GM13977 (cell line): Measurements from ENCODE around the gene SLC37A3.

Experiments
- DNase-seq: peaks from one replicate; pipeline ENCODE4 v3.0.0; 2012; ENCODE audit warnings: low spot score
- in situ Hi-C: fragments of 300-500 bp; cut with MboI; formaldehyde crosslinking; loops from one replicate; pipeline ENCODE4 v1.12.0; 2022; ENCODE audit warnings: low sequenced_read_pairs, low pct_unique_long_range_greater_than_20kb, mixed read lengths, inconsistent platforms; ENCODE audit not compliant: unreplicated experiment
- TF ChIP-seq, protein P1 (sequence below): IDR thresholded peaks from 2 replicates; pipeline ENCODE4 v1.5.1; 2012; ENCODE audit warnings: mild to moderate bottlenecking, control low read depth; ENCODE audit not compliant: insufficient read depth; ENCODE audit errors: extremely low read depth, missing control alignments

The SLC37A3 gene

DNA sequence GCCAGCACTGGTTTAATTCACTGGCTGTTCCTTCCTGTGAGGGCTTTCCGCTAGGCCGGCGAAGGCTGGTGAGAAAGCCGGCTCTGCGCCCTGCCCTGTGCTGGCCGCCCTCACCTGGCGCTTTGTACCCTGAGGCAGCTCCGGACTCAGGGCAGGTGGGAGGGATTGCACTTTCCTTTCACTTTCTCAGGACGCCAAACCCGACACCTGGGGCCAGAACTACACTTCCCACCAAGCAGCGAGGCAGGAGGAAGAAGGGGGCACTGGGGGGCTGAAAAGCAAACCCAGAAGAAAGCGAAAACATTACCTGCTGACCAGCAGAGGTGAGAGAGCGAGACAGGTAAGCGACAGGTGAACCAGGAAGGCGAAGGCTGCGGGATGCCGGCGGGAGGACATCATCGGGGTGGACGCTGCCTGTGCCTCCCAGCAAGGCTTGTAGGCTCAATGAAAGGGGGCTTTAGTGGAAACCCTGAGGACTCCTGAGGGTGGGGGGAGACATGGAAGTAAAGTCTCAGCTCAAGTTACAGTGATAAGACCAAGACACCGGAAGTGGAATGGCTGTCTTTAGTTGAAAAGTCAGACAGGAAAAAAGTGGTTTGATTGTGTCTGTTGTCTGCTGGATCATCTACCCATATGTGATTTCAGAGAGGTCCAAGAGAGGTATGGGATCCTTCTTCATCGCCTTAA lies 5.7 kb upstream of the SLC37A3 start, which contains the start of gene RAB19:
Gene RAB19, plus strand, starts transcription at position 181 of the 687 bp plus-strand sequence. CDS start 3,589 bp downstream, outside the sequence.
- DNase-seq, result peak; percentile 44
- TF ChIP-seq, protein P1, sequence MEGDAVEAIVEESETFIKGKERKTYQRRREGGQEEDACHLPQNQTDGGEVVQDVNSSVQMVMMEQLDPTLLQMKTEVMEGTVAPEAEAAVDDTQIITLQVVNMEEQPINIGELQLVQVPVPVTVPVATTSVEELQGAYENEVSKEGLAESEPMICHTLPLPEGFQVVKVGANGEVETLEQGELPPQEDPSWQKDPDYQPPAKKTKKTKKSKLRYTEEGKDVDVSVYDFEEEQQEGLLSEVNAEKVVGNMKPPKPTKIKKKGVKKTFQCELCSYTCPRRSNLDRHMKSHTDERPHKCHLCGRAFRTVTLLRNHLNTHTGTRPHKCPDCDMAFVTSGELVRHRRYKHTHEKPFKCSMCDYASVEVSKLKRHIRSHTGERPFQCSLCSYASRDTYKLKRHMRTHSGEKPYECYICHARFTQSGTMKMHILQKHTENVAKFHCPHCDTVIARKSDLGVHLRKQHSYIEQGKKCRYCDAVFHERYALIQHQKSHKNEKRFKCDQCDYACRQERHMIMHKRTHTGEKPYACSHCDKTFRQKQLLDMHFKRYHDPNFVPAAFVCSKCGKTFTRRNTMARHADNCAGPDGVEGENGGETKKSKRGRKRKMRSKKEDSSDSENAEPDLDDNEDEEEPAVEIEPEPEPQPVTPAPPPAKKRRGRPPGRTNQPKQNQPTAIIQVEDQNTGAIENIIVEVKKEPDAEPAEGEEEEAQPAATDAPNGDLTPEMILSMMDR, result no peak
- in situ Hi-C loops, result no loop called here

- TF ChIP-seq, protein P1, result no peak
- in situ Hi-C loops, result no loop called here
- DNase-seq, result no peak
Observed at GRCh38 chr7:140402178-140402835, 4.0 kb upstream of the SLC37A3 start.

DNA sequence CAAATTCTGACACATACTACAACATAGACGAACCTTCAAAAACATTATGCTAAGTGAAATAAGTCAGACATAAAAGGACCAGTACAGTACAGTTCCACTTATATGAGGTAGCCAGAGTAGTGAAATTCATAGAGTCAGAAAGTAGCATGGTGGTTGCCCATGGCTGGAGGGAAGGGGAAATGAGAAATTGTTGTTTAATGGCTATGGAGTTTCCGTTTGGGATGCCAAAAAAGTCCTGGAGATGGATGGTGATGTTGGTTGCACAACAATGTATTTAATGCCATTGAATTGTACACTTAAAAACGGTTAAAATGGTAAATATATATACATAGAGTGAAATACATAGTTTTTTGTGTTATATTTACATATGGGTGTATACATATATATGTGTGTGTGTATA lies 2.1 kb upstream of the SLC37A3 start:
- DNase-seq, result no peak
- in situ Hi-C loops, result no loop called here
- TF ChIP-seq, protein P1, result no peak

DNA sequence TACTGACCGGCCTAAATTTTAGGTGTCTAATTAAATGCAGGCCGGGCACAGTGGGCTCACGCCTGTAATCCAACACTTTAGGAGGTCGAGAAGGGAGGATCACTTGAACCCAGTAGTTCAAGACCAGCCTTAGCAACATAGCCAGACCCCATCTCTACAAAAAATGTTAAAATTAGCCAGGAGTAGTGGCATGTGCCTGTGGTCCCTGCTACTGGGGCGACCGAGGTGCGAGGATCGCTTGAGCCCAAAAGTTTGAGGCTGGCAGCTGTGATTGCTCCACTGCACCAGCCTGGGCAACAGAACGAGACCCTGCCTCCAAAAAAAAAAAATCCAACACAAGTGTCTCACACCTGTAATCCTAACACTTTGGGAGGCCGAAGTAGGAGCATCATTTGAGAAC lies 491 bp upstream of the SLC37A3 start:
- in situ Hi-C loops, result no loop called here

DNA sequence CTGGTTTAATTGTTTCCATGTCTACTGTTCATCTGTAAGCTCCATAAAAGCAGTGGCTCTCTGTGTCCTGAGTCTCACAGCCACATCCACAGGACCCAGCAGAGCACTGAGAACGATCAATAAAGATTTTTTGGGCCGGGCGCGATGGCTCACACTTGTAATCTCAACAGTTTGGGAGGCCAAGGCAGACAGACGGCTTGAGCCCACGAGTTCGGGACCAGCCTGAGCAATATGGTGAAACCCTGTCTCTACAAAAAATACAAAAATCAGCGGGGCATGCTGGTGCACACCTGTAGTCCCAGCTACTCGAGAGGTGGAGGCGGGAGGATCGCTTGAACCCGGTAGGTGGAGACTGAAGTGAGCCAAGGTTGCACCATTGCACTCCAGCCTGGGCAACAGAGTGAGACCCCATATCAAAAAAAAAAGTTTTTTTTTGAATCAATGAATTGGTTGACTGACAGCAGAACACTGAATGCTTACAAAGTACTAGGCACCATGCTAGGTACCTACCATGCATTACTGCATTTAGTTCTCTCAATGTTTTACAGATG lies 4.5 kb downstream of the SLC37A3 start:
- DNase-seq, result no peak
- in situ Hi-C loops, result no loop called here
- TF ChIP-seq, protein P1, result no peak

More for the DNA sequence above, 491 bp upstream of the SLC37A3 start:
- TF ChIP-seq, protein P1, result no peak
- no peak for DNase-seq

- no peak for DNase-seq
- TF ChIP-seq, protein P1, result no peak
- in situ Hi-C loops, result no loop called here
Observed at GRCh38 chr7:140391634-140392033, 6.7 kb downstream of the SLC37A3 start.
